ENCODE data around the gene RTP5.

Gene RTP5

DNA sequence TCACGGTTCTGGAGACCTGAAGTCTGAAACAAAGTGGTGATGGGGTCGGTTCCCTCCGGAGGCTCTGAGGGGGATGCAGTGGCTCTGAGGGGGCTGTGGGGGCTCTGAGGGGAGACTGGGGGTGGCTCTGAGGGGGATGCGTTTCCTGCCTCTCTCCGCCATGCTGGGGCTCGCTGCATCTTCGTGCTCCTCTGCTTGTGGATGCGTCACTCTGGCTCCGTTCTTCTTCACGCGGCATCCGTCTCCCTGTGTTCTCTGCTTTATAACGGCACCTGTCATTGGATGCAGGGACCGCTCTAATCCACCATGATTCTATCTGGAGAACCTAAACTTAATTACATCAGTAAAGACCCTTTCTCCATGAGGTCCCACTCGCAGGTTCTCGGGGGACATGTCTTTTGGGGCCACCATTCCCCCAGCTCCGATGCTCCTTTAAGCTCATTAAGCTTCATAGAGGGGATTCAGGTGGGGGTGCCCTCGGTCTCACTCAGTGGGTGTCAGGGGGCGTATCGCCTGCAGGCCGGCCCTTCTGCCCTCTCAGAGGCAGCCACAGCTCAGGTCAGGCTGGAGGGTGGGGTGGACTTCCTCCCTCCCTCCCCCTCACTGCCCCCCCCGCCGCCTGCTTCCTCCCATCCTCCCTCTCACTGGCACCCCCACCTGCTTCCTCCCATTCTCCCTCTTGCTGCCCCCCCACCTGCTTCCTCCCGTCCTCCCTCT, 18.4 kb downstream of the RTP5 start:
- DNase-seq (ENCODE audit: low read depth), result no peak

DNA sequence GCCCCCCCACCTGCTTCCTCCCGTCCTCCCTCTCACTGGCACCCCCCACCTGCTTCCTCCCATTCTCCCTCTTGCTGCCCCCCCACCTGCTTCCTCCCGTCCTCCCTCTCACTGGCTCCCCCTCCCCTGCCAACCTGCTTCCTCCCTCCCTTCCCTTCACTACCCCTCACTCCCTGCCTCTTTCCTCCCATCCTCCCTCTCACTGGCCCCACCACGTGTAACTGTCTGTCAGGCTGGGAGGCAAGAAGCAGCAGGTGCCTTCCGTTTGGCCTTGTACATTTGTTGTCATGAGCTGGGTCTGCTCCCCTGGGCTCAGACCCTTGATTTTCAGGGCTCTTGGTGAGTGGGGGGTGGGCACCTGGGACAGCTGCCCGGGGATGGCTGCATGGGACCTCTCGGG, 19.1 kb downstream of the RTP5 start:
- no peak for DNase-seq (ENCODE audit: low read depth)

- no peak for DNase-seq (ENCODE audit: low read depth)
Measured at GRCh38 chr2:241890524-241891235, 21.2 kb downstream of the RTP5 start.

DNA sequence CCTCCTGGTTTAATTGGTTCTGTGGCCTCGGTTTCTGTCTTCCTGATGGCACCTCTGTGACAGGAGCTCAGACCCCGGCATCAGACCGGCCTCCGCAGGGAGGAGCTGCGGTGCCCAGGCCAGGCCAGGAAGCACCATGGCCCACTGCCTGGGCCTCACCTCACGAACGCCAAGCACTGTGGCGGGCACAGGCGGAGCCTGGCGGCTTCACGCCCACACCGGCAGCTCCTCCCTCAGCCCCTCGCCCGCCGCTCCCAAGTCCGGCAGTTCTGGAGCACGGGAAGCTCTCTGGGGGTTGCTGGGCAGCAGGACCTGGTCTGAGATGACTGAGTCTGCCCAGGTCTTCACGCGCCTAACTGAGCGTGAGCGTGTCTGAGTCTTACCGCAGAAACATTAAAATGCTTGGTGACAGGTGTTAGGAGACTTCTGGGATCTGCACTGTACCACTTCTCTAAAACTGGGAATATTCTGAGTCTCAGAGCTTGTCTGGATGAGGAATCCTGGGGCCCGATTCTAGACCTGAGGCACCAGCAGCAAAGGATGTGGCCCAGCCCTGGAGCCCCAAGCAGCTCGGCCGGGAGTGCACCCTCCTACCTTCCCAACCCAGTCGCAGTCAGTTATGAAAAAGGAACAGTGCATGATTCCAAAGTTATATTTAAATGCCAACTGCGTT, 21.9 kb downstream of the RTP5 start:
- no peak for DNase-seq (ENCODE audit: low read depth)

- DNase-seq (ENCODE audit: low read depth), result no peak
Measured at GRCh38 chr2:241891988-241892298, 22.4 kb downstream of the RTP5 start.

DNA sequence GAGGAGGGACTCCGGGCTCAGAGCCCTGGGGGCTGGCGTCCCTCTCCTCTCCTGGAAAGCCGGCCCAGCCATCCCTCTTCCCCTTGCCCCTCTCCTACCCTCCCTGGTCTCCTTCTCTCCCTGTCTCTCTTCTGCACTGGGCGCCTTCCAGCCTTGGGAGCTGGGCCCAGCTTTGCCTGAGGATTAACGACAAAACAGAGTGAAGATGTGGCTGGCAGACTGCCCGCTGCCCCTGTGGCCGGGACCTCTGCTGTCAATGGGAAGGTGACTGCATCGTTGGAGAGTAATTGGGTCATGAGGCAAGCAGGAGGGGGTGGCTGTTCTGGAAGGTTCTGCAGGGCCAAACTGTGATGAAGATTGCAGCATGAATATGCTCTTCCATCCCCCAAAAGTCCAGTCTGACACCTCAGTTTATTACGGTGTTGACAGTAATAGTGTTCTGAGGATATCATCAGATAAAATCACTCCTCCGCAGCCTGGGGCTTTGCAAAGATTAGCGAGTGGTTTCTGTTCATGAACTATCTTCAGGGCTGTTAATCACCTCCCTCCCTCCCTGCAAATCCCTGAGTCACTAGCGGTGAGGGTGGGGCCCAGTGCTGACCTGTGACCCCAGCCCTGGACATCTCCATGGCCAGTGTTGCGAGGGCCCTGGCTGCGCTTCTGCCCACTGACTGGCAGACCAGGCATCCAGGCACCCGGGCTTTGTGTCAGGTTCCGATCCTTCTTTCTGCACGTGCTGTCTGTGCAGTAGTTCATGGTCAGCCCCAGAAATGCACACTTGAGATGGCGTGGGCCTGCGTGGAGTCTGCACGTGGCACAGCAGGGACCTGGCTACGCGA, 23.0 kb downstream of the RTP5 start:
- DNase-seq (ENCODE audit: low read depth), result no peak

DNA sequence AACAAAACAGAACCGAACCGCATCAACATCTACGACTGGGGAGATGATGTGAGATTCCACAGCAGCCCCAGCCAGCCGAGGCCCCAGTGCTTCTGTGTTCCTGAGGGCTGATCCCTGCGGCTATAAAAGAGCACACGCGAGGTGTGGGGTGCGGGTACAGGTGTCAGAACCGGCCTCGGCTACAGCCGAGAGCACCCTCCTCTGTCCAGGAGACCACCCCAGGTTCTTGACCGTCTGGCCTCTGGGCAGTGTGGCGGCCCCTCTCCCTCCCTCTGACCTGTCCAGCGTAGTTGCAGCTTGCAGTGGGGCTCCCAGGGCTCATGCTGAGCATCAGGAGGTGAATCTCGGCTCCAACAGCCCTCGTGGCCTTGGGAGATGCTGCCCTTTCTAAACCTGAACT, 23.7 kb downstream of the RTP5 start:
- no peak for DNase-seq (ENCODE audit: low read depth)

DNA sequence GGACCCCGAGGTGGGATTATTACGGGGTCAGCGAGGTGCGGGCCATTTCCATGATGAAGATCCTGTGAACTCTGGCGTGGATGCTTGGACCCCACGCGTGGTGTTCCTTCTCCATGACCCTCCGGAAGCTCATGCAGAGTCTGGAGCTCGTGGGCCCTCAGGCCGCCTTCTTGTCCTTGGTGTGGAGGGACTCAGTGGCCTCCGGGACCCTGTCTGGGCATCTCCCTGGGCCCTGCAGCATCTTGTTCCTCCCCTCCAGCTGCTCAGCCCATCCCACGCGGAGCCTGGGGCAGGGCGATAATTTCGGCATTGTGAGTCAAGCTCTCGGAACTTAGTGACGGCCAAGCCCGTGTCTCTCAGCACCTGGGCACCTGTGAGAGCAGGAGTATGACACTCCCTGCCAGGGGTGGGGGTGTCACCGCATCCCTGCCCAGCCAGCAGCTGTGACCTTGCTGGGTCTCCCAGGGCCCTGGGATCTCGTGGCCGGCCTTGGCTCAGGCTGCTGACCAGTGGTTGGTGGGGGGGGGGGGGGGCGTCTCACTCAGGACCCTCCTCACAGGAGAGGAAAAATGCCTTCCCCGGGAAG, 24.6 kb downstream of the RTP5 start:
- no peak for DNase-seq (ENCODE audit: low read depth)

DNA sequence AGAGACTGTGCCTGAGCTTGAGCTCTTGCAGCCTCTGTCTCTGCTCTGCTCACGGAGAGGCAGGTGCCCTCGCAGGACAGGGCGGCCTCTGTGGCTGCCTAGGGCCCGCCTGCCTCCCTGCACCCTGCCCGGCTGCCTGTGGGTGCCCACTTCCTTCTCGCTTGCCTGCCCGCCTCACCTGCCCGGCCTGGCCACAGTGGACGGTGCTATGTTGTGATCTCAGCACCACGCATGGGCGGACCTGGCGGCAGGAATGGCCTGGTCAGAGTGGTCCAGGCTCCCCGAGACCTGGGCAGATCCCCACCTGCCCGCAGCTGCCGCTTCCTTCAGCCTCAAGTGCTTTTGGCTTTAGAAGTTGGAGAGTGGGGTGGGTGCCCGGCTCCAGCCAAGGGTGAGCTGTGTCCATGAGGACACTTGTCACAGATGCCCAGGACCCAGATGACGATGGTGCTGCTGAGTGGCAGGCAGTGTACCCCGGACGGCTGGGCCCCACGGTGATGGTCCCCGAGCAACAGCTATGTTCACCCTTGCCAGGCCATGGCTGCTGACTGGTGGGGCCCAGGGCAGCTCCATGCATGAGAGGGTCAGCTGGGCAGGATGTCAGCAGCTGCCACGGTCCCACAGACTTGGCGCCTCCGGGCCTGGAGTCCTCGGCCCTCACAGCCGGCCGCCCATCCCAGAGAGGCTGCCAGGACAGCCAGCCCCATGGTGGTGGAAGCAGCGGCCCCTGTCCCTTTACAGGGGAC, 25.3 kb downstream of the RTP5 start:
- no peak for DNase-seq (ENCODE audit: low read depth)

- no peak for DNase-seq (ENCODE audit: low read depth)
Measured at GRCh38 chr2:241895427-241895711, 25.8 kb downstream of the RTP5 start.

- DNase-seq (ENCODE audit: low read depth), result no peak
Measured at GRCh38 chr2:241895712-241896641, 26.4 kb downstream of the RTP5 start.

- DNase-seq (ENCODE audit: low read depth), result no peak
Measured at GRCh38 chr2:241896746-241897201, 27.2 kb downstream of the RTP5 start.

DNA sequence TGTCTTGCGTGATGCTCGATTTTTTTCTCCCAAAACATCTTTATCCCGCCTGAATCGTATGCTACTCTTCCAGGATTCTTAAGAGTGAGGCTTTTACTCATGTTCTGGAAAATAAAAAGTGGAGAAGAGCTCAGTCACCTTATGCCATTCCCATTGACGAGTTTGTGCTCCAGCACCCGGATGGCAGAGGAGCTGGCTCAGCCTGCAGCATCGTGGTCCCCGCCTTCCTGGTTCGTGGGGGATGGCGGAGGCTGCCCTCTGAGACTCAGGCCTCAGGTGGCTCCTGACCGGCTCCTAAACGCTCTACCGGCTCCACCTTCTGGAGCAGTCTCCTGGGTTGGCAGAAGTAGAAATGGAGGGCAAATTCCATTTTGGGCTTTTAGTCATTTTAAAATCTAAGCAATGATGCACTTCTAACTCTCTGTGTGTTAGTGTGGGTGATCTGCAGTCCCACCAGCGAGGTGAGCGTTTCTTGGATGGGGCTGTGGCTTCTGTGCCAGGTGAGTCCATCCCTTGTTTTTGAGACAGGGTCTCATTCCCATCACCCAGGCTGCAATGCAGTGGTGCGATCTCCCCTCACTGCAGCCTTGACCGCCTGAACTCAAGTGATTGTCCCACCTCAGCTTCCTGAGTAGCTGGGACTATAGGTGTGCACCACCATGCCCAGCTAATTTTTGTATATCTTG, 27.8 kb downstream of the RTP5 start:
- no peak for DNase-seq (ENCODE audit: low read depth)

DNA sequence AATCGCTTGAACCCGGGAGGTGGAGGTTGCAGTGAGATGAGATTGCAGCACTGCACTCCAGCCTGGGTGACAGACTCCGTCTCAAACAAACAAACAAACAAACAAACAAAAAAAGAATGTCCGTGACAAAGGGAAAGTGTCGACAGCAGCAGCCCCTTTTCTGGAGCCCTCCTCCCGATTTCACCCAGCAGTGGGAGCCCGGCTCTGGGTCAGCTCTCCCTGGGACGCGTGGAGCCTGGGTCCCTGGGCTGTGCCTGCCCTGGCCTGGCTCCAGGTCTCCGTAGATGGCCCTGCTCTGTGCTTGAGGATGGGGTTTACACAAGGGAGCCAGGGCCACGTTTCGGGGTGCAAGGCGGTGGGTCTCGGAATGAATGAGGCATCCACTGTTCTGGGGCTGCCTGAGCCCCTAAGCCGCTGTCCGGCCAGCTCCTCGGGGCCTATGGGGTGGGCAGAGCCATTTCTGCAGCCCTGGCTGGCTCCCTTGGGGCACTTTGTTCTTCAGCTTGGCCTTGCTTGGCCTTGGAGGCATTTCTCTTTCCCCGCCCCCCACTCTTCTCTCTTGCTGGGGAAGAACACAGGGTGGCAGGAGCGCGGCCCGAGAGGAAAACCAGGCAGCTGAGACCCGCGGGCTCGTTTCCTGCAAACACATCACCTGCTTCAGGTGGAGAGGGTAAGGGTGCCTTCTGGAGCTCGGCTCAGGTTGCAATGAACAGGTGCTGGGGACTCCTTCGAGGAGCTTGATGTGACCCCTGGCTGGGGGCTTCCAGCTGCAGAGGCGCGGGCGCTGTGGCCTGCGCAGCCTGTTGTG, 29.1 kb downstream of the RTP5 start:
- no peak for DNase-seq (ENCODE audit: low read depth)

GRCh38 chr2:241900251-241901017, 30.9 kb downstream of the RTP5 start:
- DNase-seq (ENCODE audit: low read depth), result no peak

GRCh38 chr2:241901018-241901380, 31.5 kb downstream of the RTP5 start:
- no peak for DNase-seq (ENCODE audit: low read depth)

- no peak for DNase-seq (ENCODE audit: low read depth)
Measured at GRCh38 chr2:241901500-241902351, 32.2 kb downstream of the RTP5 start.

All from non-pigmented ciliary epithelial cell (primary cell).